PFSK-1 (cell line): ENCODE data around the gene TMEM14B.

Experiments used
- FOXP2 ChIP-seq: optimal IDR thresholded peaks from 2 replicates; pipeline ENCODE3; 2011; ENCODE audit warnings: borderline replicate concordance, control low read depth, inconsistent platforms; ENCODE audit not compliant: insufficient read depth; ENCODE audit errors: extremely low read length, extremely low read depth
- POLR2AphosphoS5 ChIP-seq: IDR thresholded peaks from 2 replicates; pipeline ENCODE4 v1.6.1; 2012; ENCODE audit warnings: low read depth, mild to moderate bottlenecking, control low read depth, low read length, moderate library complexity
- REST ChIP-seq, 2 experiments: IDR thresholded peaks; 2 replicates each; pipeline versions ENCODE4 v1.6.1 to v1.8.0; 2011 to 2012; ENCODE audit warnings: low read depth in 2 of 2, low read length in 2 of 2, control low read depth in 1 of 2, inconsistent platforms in 1 of 2, mild to moderate bottlenecking in 1 of 2, moderate library complexity in 1 of 2; ENCODE audit not compliant: insufficient read depth in 1 of 2
- SIN3A ChIP-seq: IDR thresholded peaks from 2 replicates; pipeline ENCODE4 v1.6.1; 2012; ENCODE audit warnings: mild to moderate bottlenecking, low read length, moderate library complexity, borderline replicate concordance; ENCODE audit not compliant: insufficient read depth
- TAF1 ChIP-seq: IDR thresholded peaks from 2 replicates; pipeline ENCODE4 v1.6.1; 2012; ENCODE audit warnings: low read length, control low read depth, borderline replicate concordance; ENCODE audit not compliant: insufficient read depth

Gene TMEM14B

GRCh38 chr6:10725044-10725443 is 22.6 kb upstream of the TMEM14B start:
- TF ChIP-seq POLR2AphosphoS5 (no peak), SIN3A (no peak), TAF1 (no peak), REST (IDR thresholded peaks at IDR 0.05; ENCODE audit: insufficient read depth in 1 of 2, low read depth in 2 of 2, low read length in 2 of 2) (no peak), FOXP2 (no peak)

- TF ChIP-seq REST (IDR thresholded peaks at IDR 0.05; ENCODE audit: insufficient read depth in 1 of 2, low read depth in 2 of 2, low read length in 2 of 2) (no peak), POLR2AphosphoS5 (no peak), TAF1 (no peak), FOXP2 (no peak), SIN3A (no peak)
These were observed 21.9 kb upstream of the TMEM14B start for GRCh38 chr6:10725716-10726115.

GRCh38 chr6:10730254-10730653 is 17.4 kb upstream of the TMEM14B start:
- TF ChIP-seq TAF1 (no peak), REST (IDR thresholded peaks at IDR 0.05; ENCODE audit: insufficient read depth in 1 of 2, low read depth in 2 of 2, low read length in 2 of 2) (no peak), FOXP2 (no peak), SIN3A (no peak)

- no peak for TF ChIP-seq SIN3A
- TF ChIP-seq POLR2AphosphoS5, result no peak
- no peak for TF ChIP-seq REST (IDR thresholded peaks at IDR 0.05; ENCODE audit: insufficient read depth in 1 of 2, low read depth in 2 of 2, low read length in 2 of 2)
- TF ChIP-seq FOXP2, result no peak
- TF ChIP-seq TAF1, result no peak
These were observed 14.4 kb upstream of the TMEM14B start for GRCh38 chr6:10733151-10733715.

- no peak for TF ChIP-seq REST (IDR thresholded peaks at IDR 0.05; ENCODE audit: insufficient read depth in 1 of 2, low read depth in 2 of 2, low read length in 2 of 2)
These were observed 13.7 kb upstream of the TMEM14B start for GRCh38 chr6:10733863-10734262.
